ENCODE measurements around the gene SLAMF6.

The SLAMF6 gene

DNA sequence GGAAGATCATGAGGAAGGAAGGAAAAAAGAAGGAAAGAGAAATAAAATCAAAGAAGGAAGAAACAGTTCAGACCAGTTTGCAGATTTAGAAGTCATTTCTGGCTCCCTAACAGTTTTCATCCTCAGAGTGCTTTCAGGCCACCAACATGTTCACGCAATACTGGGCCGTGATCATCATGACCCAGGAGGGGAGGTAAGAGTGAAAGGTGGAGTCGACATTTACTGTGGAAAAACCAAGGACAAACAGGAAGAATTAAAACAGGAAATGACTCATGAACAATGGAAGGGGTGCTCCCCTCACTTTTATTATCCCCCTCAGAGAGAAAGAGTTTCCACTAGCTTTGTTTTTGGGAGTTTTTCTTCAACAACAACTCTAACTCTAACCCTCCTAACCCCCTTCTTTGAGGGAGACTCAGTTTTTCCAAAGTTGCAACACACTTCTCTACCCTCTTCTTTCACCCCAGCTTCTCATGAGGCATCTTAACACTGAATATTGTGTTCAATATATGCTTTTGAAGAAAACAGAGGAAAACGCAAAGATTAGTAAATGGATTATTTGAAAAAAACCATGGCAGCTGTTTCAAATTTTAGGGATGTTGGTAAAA lies 62.3 kb downstream of the SLAMF6 start:
- DNase-seq, result no peak

DNA sequence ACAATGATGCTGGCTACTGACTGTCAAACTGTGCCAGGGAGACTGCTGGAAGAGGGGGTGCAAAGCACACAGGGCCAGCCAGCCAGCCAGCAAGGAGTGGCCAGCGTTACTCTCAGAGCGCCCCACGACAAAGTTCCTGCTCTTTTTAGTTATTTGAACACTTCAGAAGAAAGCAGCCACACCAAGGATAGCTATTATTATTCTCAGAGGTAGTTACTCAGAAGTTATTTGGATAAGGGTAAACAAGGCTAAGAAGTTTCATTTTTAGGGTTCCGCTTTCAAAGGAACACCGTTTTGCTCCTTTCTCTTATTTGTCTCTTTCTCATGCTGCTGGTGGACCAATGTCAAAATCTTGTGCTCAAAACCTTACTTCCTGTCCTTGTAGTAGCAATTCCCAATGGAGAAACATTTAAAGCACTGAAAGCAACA lies 62.8 kb downstream of the SLAMF6 start:
- no peak for DNase-seq

DNA sequence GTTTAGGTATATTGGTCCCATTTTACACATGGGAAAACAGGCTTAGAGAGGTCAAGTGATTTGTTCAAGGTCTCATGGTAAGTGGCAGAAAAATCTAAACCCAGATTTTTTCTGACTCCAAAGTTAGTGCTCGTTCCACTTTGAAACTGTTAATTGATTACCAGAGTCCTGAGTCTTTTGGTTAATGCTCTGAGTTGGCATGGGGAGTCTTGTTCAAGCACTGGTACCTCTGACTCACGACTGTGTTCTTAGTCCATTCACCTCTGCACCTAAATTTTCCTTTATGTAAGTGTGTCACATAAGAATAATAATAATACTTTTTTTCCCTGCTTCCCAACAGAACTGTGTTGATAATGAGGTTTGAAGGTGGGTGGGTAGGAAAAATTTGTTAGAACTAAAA lies 63.4 kb downstream of the SLAMF6 start:
- no peak for DNase-seq

DNA sequence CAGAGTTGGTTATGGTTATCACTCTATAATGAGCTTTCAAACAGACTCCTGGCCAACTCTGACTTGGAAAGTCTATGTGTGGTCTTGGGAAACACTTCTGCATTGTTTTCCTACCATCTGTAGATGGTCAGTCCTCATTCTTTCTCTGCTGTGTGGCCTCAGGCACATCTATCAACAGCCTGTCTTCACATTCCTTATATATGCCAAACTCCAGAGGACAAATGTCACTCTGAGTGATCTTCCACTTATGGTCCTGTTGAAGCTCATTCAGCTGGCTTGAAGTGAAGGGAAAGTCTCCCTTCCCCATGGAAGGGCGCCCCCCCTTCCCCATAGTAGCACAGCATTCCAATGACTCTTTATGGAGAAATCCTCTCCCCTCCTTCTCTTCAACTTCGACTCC lies 64.0 kb downstream of the SLAMF6 start:
- DNase-seq, result no peak

DNA sequence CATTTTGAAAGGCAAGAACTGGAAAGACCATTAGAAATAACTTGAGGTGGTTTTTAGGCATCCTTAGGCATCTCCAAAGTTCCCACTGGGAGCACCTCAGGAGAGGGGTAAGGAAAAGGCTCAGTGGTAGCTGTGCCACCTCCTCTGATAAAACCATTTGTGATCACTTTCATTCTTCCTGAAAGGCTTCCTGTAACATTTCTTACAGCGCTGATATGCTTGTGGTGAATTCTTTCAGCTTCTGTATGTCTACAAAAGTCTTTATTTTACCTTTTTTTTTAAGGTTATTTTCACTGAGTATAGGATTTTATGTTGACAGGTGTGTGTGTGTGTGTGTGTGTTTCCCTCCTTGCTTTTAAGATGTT lies 67.9 kb downstream of the SLAMF6 start:
- DNase-seq, result no peak

DNA sequence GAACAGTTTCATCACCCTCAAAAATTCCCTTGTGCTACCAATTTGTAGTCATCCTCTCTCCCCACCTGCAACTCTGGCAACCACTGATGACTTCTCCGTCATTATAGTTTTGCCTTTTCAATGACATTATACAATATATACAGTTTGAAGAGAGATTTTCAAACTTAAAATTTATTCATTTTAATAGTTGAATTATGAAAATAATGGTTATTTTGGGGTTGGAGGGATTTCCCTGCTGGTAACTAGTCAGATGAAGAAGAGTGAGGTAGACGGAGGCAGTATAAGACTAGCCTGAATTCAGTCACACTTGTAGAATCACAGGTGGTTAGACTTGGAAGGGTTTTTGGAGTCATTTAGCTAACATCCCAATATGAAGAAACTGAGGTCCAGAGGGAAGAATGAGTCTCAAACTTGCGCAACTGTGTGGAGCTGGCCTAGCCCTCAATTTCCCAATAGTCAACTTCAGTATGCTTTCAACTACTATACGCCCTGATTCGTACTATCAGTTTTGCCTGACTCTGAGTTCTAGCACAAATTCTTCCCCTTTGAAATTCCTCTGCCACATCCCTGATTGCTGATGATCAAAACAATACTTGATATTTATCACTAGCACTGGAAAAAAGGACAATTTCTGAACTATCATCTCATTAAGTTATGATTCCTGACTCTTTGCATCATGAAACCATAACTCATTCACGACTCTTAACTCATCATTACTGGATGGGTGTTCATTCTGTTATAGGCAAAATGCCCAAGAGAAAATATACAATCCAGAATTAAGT lies 68.5 kb downstream of the SLAMF6 start:
- no peak for DNase-seq

DNA sequence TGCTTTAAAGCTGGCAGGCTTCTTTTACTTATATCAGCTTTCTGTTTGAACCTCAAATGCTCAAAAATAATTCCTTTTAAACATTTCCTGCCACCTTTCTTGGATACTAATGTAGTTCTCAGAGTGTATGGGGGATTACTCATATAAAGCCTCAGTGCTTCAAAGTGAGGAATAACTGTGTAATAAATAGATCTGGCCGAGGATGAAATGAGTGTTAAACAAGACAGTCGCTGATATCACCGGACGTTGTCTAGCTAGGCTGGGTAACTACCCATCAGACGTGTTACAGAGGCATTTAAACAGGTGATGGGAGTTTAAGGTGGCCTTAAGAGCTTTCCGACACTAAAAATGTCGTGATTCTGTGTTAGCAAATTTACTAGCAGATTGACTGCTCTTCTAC lies 69.6 kb downstream of the SLAMF6 start:
- DNase-seq, result no peak

DNA sequence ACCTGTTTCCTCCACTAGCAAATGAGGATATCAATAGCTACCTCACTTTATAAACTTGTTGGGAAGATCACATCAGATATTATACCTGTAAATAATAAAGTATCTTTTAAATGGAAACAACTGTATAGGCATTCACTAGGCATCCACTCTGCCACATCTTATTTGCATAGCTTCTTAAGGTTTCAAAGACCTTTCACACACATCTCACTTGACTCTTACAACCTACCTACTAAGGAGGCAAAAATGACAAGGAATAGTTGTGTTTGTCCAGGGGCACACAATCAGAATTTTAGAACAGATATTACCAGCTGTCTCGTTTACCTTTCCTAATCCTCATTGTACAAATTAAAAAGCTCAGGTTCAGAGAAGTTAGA lies 71.2 kb downstream of the SLAMF6 start:
- DNase-seq, result no peak

DNA sequence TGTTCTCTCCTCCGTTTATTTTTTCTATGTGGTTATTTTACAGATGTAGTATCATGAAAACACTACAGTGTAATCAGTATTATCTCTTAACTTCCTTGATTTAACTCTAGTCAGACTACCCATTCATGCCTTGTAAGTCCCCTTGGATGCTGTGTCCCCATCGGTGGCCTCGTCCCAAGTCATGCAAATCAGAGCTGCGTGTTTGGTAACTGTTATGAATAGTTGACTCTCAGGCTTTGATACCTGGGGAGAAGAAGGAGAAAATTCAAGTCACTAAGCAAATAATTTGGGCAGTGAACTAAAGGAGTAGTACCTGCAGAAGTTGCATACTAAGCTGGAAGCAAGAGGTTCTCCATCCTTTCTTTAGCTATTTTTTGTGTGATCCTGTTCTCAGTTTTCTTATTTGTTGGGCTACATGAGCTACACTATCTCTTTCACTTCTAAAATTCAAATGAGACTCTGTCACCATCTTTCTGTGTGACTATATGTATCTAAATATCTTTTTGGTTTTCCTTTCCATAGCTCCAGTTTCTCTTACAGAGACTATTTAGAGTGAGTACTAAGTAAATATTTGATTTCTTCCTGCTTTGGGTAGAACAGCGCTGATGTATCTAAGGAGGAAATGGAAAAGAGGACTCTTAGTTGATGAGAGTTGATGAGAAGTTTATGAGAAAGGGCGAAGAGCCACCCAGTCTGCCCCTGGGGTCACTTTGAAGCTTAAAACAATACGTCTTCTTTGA lies 71.8 kb downstream of the SLAMF6 start:
- DNase-seq, result no peak

DNA sequence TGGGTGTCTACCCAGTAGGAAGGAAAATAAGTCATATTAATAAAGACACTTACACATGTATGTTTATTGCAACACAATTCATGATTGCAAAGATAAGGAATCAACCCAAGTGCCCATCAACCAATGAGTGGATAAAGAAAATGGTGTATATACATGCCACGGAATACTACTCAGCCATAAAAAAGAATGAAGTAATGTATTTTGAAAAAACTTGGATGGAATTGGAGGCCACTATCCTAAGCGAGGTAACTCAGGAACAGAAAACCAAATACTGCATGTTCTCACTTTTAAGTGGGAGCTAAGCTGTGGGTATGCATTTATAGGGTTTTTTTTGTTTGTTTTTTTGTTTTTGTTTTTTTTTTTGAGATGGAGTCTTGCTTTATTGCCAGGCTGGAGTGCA lies 73.6 kb downstream of the SLAMF6 start:
- no peak for DNase-seq

DNA sequence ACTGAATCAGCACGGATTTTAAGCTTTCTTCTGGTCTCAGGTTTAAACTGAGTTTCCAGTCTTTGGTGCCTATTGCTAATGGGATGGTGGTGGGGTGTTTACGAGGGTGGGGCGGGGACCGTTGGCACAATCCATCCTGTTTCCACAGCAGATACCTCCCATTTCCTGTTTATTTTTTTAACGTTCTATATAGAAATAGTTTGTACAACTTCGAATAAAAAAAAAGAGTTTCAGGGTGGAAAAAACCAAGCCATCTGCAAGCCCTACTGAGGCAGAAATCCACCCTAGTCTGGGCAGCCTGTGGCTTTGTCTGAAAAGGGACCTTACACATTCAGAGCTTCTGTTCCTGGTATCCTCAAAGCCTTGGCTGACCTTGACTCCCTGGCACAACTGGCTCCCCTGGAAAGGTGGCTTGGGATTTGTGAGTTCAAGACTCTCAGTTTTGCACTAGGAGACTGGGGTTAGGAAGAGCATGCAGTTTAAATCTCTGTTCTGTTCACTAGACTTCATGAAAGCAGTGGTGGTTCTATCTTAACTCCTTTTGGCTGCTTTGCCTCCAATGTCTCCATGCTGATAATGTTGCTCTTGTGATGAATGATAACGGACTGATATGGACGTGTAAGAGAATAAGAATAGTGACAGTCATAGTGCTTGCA lies 76.0 kb downstream of the SLAMF6 start:
- no peak for DNase-seq

DNA sequence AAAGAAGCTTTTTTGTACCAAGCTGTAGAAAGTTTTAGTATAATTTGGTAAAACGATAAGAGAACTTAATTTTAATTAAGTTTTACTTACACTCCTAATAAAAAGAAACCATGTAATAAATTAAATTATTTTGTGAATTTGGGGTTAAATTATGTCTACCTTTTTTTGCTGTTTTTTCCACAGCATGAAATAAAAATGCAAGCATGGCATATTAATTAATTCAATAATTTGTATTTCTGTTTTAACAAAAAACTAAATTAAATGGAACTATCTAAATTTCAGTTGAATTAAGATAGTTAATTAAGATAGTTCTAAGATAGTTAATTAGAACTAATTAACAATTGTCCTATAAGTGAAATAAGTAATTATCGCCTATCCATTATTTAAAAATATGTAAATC lies 83.3 kb downstream of the SLAMF6 start:
- no peak for DNase-seq

DNA sequence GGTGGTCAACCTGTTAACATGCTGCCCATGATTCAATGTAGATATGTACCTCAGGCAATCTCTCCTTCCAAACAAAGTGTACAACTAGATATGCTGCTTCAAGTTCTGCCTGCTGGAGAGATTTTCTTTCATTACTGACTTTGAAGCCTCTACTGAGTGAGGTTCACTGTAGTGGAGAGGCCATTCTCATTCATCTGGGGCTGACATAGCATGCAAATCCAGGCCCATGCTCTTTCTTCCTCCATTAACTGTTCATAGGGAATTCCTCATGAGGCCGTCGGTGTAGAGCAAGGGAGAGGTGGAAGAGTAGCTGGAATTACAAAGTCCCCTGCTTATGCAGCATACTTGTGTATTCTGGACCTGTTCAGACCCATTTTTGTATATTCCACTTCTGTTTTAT lies 84.1 kb downstream of the SLAMF6 start:
- no peak for DNase-seq

DNA sequence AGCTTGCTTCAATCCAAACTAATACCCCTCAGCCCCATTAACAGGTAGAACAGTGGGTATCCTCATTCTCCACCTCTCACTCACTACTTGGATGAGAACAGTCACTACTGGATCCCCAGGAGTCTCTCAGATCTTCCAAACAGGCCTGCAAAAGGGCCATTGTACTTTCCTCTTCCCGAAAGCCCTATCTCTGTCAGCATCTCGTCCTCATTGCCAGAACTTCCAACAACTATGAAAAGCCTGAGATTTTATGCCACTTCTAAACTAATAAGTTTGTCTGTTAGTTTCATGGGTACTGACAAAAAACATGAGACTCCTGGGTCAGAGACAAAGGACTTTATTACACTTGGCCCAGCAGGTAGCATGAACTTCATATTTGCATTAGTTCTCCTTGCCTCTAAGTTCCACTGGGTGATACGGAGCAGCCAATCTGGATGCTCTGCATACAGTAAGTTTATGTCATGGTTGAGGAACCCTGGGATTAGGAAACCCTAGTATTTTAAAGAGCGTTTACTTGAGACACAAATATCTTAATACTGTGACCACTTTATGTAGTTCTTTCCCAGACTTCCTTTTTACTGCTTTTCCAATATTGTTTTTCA lies 84.6 kb downstream of the SLAMF6 start:
- DNase-seq, result no peak

DNA sequence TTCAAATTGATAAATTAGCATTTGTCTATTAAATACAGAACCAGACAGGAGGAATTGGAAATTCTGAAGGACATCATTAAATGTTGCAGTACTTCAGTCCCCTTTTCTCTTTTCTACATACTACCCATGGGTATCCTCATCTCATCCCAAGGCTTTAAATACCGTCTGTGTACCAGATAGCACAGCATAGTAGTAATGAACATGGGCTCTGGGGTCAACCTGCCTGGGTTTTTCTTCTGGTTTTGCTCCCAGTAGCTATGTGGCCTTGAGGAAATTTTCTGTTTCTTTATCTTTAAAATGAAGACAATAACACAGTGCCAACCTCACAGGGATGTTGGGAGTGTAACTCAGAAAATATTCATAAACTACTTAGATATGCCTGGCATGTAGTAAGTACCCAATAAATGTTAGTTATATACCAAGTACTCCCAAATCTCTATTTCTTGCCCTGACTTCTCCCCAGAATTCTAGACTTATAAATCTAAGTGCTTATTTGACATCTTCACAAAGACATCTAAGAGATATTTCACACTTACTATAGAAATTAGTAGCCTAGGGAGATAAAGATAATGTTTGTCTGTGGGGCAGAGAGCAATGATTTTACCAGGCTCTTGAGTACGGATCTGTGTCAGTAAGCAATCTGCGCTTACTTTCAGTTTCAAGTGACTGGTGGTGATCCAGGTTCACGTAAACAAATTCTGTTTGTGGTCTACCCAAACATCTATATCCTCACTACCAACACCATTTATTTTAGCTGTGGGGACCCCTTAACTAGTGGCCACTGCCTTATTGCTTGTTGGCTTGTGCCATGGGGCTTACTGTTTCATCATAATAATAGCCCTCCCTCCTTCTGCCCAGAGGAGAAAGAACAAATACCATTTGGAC lies 85.4 kb downstream of the SLAMF6 start:
- DNase-seq, result no peak

DNA sequence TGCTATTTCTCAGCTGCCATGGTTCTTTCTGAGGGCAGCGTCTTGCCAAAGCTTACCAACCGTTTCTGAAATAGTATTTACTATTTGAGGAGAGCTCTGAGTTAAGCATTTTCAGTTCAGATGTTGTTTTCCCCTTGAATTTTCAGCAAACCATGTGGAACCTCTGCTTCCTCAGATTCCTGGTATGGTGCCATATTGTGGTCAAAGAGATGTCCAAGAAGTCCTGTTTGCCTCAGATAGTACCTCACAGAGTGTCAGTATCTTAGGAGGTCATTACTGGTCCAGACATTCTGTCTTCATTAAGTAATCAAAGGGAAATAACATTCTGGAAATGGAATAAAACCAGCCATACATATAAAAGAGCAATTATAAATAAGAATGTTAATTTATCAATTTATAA lies 86.1 kb downstream of the SLAMF6 start:
- DNase-seq, result no peak

Measured in midbrain (tissue), 1 donor.